HG03196 (cell line): ENCODE results near the gene CD7.

ENCODE experiments used
- ATAC-seq: cut with Tn5 transposase; IDR thresholded peaks from one replicate; pipeline ENCODE4 v1.9.1; 2021; ENCODE audit not compliant: unreplicated experiment

Gene CD7

GRCh38 chr17:82281502-82282238 lies 35.7 kb downstream of the CD7 start:
- no peak for ATAC-seq

GRCh38 chr17:82281076-82281475 lies 36.3 kb downstream of the CD7 start:
- ATAC-seq: no peak

DNA sequence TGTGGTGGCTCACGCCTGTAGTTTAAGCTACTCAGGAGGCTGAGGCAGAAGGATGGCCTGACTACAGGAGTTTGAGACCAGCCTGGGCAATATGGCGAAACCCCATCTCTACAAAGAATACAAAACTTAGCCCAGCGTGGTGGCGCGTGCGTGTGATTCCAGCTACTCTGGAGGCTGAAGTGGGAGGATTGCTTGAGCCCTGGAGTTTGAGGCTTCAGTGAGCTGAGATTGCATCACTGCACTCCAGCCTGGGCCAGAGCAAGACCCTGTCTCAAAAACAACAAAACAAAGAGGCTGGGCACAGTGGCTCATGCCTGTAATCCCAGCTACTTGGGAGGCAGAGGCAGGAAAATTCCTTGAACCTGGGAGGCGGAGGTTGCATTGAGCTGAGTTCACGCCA lies 36.9 kb downstream of the CD7 start:
- ATAC-seq: no peak

GRCh38 chr17:82278786-82279391 lies 38.5 kb downstream of the CD7 start:
- no peak for ATAC-seq

DNA sequence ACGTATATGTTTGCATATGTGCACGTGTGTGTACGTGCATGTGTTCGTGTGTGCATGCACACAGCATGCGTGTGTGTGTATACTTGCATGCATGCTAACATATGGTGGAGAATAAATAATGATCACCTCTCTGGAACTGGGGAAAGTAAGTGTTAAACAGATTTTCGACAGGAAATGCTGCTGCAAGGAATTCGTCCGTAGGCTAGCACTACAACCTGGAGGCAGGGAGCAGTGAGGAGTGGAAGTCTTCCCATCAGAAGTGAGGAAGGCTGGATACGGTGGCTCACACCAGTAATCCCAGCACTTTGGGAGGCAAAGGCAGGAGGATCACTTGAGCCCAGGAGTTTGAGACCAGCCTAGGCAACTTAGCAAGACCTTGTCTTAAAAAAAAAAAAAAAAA lies 39.1 kb downstream of the CD7 start:
- ATAC-seq: no peak

DNA sequence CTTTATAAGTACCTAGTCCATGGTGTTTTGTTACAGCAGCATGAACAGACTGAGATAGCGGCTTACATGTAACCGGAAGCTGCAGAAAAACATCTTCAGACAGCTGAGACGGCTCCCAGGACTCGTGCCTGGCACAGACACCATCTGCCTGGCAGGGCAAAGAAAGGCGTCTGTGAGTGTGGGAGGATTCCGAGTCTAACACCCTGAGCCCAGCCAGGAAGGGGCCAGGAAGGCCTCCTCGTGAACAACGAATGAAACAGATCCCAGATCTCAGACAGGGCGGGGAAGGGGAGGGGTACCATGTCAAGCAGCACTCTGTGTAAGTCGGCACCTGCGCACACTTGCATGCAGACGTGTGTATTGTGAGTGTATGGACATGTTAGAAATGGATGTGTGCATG lies 39.6 kb downstream of the CD7 start:
- no peak for ATAC-seq

DNA sequence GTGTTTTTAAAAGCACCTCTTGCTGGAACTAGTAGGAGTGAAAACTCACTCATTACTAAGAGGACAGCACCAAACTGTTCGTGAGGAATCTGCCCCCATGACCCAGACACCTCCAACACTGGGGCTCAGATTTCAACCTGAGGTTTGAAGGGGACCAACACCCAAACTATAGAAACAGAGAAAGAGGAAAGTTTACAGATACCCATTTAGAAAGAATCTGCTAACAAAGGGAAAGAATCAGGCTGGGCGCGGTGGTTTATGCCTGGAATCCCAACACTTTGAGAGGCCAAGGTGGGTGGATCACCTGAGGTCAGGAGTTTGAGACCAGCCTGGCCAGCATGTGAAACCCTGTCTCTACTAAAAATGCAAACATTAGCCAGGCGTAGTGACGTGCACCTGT lies 40.5 kb downstream of the CD7 start:
- ATAC-seq: no peak

GRCh38 chr17:82275326-82275725 lies 42.1 kb downstream of the CD7 start:
- no peak for ATAC-seq

- peak; percentile 5 for ATAC-seq
Observed at GRCh38 chr17:82274134-82275020, 43.0 kb downstream of the CD7 start.

- ATAC-seq: peak; percentile 71
Observed at GRCh38 chr17:82273327-82274133, 43.9 kb downstream of the CD7 start, which contains the start of gene CSNK1D. CSNK1D (minus strand) TSS chr17:82273700; CDS start chr17:82273381, 319 bp downstream.

DNA sequence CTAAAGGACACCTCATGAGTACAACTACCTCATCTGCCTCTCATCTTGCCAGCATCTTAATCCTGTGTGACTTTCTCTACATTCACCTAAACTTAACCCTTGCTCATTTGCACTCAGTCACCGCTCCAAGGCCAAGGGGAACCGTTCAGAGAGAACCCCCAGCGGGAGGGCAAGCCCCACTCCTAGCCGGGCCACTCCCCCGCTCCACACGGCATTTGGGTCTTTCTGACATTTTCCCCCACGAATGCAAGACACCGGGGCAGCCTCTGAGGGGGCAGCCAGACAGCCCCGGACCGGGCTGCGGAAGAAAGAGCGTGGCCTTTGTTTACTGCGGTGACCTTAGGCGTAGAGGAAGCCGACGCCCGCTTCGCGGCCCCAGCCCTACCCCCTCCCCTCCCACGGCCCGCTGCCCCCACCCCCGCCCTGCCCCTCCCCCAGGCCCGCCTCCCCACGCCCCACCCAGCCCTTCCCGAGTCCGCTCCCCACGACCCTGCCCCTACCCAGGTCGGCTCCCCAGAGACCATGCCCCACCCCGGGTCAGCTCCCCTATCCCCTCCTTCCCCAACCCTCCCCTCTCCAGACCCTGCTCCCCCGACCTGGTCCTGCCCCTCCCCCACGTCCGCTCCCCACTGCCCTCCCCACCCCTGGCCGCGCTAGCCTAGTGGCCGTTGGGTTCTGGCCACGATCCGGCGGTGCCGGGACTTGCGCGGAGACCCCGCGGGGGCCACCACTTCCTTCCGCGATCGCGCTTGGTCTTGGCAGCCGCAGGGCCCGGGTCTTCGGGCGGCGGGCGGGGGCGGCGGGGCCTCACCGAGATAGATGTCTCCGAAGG lies 44.7 kb downstream of the CD7 start:
- ATAC-seq: peak; percentile 19

DNA sequence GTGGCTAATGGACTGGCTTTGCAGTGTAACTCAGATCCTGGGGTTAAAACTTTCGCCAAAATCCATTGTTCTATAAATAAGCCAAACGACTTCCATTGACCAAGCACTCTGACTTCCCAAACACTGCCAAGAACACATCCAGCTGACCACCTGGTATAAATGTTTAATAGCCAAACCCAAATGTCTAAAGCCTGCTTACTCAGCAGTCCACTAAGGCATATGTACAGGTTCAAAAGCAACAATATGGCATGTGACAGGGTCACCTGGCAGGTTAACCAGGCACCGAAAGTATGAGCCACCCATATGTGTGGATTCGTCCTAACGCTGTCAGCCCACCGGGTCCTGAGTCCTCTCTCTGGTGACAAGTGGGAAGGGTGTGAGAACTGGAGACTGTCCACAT lies 46.0 kb downstream of the CD7 start:
- no peak for ATAC-seq

DNA sequence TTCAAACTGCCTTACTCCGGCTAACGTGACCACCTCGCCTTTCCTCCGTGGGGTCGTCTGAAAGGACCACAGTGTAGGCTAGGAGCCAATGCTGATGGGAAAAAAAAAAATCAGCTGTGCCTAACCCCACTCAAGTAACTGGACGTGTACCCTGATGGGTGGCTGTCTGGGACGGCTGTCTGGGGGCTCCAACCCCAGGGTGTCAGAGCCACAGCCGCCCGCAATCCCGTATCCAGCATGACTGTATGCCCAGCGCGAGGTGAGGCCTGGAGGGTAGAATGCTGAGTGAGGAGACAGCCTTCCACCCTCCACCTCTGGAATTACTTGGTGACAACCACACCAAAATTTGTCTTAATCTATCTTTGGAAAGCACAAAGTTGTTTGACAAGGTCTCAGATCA lies 46.8 kb downstream of the CD7 start:
- ATAC-seq: no peak

DNA sequence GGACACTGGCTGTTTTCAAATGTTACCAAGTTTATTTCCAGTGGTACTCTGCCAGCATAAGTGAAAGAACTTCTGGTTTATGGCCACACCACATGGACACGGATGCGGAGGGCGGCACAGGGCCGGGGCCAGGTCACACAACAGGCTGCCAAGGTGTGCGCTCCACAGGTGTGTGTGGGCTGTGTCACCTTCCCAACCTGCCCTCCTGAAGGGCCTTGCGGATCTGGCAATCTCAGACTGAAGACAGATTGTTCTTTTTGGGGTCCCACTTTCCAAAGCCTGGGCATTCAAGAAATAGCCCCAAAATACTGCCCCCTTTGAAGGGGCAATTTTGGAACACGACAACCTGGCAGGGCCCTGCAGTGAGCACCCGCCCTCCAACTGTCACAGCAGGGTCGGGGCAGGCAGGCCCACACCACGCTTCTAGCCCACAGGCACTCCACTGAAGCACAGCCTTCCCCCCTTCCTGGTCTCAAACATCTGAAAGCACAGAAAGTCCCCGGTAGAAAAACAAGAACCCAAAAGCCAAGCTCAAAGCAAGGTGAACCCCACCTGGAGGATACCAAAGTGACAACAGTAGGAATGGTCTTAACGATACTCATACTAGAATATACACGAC lies 47.4 kb downstream of the CD7 start:
- ATAC-seq: no peak

DNA sequence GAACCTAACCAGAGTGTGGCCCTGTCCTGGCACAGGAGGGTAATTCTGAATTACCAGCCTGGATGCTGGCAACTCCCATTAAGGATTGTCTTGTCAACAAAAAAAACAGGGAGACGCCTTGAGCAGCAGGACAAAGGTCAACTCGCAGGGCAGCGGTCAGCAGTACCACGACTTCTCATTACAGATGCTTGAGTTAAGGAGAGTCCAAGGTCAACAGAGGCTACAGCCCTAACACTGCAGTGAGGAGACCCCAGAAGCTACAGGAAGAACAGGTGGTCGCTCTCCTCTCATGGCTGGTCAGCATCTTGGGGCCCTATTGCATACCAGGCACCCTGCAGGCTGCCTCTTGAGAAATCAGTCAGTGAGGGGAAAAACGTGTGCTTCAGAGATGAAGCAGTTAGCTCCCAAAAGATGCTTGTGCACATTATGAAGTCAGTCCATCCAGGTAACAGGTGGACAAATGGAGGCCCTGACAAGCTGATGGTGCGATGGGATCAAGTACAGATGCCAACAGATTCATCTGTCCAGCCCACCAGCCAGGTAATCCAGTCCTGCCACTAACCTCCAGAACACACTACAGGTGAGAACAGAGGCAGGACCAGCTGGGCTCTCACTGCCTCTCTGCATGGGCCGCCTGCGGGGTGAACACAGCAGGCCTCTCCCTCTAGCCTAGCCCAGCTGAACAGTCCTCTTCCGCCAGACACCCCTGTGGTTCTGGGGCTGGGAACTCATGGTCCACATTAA lies 48.1 kb downstream of the CD7 start:
- no peak for ATAC-seq

DNA sequence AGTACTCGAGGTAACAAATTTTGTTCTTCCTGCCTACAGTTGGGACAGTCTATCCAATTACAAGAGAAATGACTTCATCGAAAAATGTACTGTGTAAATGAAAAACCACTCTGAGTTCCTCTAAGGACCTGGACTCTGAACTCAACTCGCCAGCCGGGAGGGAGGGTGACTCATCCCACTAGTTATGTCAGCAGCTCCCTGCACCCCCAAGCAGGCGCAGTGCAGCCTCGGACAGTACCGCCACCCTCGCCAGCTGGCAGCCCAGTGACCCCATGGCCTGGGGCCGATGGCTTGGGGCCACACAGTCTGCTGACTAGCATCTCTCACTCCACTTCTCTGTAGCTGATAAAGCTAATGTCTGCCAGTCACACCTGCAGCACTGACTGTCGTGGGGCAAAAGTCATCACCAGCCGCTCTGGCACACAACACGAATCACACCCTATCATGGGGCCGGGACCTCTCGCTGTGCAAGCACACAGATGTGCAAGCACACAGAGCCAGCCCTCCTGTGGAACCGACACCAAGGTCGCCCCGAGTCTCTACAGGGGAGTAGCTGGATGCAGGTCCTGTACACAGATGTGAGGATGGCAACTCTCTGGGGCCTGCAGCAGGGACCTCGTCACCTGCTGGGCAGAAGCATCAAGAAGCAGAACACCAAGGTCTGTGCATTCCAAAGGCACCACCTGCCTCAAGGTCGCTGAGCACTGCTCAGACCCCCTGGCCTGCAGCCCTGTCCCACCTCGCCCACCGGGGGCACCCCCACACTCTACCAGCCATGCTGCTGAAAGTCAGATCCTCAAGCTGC lies 49.6 kb downstream of the CD7 start:
- no peak for ATAC-seq

DNA sequence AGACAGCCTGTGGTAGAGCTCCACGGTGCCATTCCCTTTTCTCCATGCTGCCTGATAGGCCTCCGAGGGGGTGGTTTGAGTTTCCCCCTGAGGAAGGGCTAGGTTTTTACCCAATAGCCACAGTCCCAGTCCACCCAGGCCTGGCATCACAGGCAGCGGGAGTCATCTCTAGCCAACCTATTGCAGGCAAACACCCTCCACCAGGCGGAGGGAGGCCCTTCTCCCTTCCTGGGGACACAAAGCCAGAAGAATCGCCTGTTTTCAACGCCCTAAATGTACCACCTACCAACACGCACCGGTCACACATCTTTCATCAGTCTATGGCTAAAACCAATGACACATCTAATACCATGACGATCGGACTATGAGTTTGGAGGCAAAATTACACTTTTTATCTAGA lies 51.3 kb downstream of the CD7 start:
- ATAC-seq: no peak
